Parathyroid adenoma (tissue), 2 donors: ENCODE data around the gene HLA-DMA.
A peak's percentile ranks its signal among the peaks of the same experiment; 100 is the strongest.

ENCODE experiments used
- H2AFZ ChIP-seq: fragments of 300-600 bp; sonication (generic); one replicate; pipeline ENCODE4 v1.7.0; 2017; ENCODE audit warnings: antibody characterized with exemption, mild to moderate bottlenecking
- H3K27ac ChIP-seq: fragments of 300-600 bp; sonication (generic); one replicate; pipeline ENCODE4 v1.7.0; 2017
- H3K27me3 ChIP-seq: fragments of 300-600 bp; sonication (generic); one replicate; pipeline ENCODE4 v1.7.0; 2017; ENCODE audit warnings: low read length; ENCODE audit not compliant: control insufficient read depth, insufficient read depth
- H3K36me3 ChIP-seq: fragments of 300-600 bp; sonication (generic); one replicate; pipeline ENCODE4 v1.7.0; 2017; ENCODE audit warnings: low read length; ENCODE audit not compliant: control insufficient read depth, insufficient read depth
- H3K4me1 ChIP-seq: fragments of 300-600 bp; sonication (generic); one replicate; pipeline ENCODE4 v1.7.0; 2017; ENCODE audit warnings: control low read depth
- H3K4me2 ChIP-seq: fragments of 300-600 bp; sonication (generic); one replicate; pipeline ENCODE4 v1.7.0; 2017; ENCODE audit warnings: low read length
- H3K4me3 ChIP-seq: fragments of 300-600 bp; sonication (generic); one replicate; pipeline ENCODE4 v1.7.0; 2017; ENCODE audit warnings: low read depth, low read length
- H3K79me2 ChIP-seq: fragments of 300-600 bp; sonication (generic); one replicate; pipeline ENCODE4 v1.7.0; 2017; ENCODE audit warnings: control low read depth
- H3K9ac ChIP-seq: fragments of 300-600 bp; sonication (generic); one replicate; pipeline ENCODE4 v1.7.0; 2017; ENCODE audit warnings: mild to moderate bottlenecking
- H3K9me3 ChIP-seq: fragments of 300-600 bp; sonication (generic); one replicate; pipeline ENCODE4 v1.7.0; 2017; ENCODE audit warnings: low read length; ENCODE audit not compliant: control insufficient read depth
- TF ChIP-seq, protein P1 (sequence below): fragments of 300-600 bp; sonication (generic); IDR thresholded peaks from one replicate; pipeline ENCODE4 v1.7.0; 2017; ENCODE audit warnings: antibody characterized with exemption, mild to moderate bottlenecking
- donor health status: primary hyperparathyroidism.

The HLA-DMA gene

DNA sequence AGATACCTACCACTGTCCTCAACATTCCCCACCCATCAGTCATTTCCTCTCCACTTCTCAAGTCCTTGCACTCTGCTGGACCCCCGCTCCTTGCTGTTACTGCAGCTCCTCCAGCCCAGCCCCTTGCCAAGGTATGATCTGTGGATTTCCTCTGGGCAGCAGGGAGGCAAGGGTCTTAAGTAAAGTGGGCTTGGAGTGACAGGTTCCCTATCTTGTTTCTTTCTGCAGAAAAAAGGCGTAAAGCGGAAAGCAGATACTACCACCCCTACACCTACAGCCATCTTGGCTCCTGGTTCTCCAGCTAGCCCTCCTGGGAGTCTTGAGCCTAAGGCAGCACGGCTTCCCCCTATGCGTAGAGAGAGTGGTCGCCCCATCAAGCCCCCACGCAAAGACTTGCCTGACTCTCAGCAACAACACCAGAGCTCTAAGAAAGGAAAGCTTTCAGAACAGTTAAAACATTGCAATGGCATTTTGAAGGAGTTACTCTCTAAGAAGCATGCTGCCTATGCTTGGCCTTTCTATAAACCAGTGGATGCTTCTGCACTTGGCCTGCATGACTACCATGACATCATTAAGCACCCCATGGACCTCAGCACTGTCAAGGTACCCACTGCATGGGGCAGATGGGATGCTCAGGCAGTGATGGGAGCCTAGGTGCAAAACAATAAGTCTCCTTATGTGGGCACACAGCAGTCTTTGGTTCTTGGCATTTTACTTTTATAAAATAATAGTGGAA, 23.6 kb upstream of the HLA-DMA start:
- H3K36me3 ChIP-seq: peaks cover 2% of the 10 kb centered on the region
- no peak overlapping the region for H2AFZ ChIP-seq
- no peak overlapping the region for H3K9ac ChIP-seq
- H3K27ac ChIP-seq: no peak overlapping the region
- no peak overlapping the region for H3K4me3 ChIP-seq
- TF ChIP-seq, protein P1, sequence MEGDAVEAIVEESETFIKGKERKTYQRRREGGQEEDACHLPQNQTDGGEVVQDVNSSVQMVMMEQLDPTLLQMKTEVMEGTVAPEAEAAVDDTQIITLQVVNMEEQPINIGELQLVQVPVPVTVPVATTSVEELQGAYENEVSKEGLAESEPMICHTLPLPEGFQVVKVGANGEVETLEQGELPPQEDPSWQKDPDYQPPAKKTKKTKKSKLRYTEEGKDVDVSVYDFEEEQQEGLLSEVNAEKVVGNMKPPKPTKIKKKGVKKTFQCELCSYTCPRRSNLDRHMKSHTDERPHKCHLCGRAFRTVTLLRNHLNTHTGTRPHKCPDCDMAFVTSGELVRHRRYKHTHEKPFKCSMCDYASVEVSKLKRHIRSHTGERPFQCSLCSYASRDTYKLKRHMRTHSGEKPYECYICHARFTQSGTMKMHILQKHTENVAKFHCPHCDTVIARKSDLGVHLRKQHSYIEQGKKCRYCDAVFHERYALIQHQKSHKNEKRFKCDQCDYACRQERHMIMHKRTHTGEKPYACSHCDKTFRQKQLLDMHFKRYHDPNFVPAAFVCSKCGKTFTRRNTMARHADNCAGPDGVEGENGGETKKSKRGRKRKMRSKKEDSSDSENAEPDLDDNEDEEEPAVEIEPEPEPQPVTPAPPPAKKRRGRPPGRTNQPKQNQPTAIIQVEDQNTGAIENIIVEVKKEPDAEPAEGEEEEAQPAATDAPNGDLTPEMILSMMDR: no peak
- peaks cover 15% of the 10 kb centered on the region for H3K4me1 ChIP-seq
- H3K27me3 ChIP-seq: no peaks in the 10 kb centered on the region
- H3K4me2 ChIP-seq: no peak overlapping the region
- peaks cover 35% of the 10 kb centered on the region for H3K79me2 ChIP-seq
- no peaks in the 10 kb centered on the region for H3K9me3 ChIP-seq

DNA sequence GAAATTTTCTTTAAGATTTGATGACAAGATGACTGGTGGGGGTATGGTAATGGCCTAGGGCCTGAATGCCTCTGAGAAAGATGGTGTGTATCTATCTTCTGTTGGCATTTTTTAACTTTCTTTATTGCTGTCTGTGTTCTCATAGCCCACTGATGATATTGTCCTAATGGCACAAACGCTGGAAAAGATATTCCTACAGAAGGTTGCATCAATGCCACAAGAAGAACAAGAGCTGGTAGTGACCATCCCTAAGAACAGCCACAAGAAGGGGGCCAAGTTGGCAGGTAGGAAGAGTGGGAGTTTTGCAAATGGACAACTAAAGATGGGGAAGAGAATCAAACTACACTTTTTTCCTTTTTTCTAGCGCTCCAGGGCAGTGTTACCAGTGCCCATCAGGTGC, 23.0 kb upstream of the HLA-DMA start:
- no peak overlapping the region for H3K27ac ChIP-seq

DNA sequence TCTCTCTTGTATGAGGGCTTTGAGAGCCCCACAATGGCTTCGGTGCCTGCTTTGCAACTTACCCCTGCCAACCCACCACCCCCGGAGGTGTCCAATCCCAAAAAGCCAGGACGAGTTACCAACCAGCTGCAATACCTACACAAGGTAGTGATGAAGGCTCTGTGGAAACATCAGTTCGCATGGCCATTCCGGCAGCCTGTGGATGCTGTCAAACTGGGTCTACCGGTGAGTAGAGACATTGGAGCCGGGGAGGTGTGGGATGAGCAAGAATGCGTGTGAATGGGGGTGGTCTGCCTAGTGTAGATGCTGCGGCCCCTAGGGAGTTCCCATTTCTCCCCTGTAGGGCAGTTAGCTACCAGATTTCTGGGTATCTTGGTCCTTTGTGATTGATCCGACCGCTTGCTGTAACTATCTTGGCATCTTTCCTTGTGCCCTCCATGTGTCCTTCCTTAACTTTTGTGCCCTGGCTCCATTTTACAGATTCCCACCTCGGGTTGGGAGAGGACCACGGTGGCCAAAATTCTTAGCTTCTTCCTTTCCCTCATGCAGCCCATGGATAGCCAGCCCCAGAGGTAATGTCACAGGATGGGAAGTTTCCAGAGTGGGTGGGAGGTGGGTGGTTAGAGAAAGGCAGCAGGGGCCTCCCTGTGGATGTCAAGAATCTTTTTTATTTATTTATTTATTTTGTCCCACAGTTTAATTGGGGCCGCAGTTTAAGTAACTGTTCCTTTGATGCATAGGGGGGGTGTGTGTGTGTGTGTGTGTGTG, 21.8 kb upstream of the HLA-DMA start:
- H3K27ac ChIP-seq: no peak overlapping the region
- no peaks in the 10 kb centered on the region for H3K36me3 ChIP-seq
- no peak overlapping the region for H2AFZ ChIP-seq
- H3K4me2 ChIP-seq: peak overlapping the region; percentile 100
- TF ChIP-seq, protein P1: no peak
- peaks cover 15% of the 10 kb centered on the region for H3K4me1 ChIP-seq
- no peaks in the 10 kb centered on the region for H3K9me3 ChIP-seq
- peaks cover 35% of the 10 kb centered on the region for H3K79me2 ChIP-seq
- H3K4me3 ChIP-seq: peak overlapping the region; percentile 99
- peak overlapping the region; percentile 39 for H3K9ac ChIP-seq
- H3K27me3 ChIP-seq: no peaks in the 10 kb centered on the region

More for the DNA sequence above, 23.0 kb upstream of the HLA-DMA start:
- Histone ChIP-seq H3K79me2 (peaks cover 35% of the 10 kb centered on the region), H3K27me3 (no peaks in the 10 kb centered on the region), H3K4me1 (peaks cover 15% of the 10 kb centered on the region), H3K4me2 (no peak overlapping the region), H3K9me3 (no peaks in the 10 kb centered on the region), H3K4me3 (no peak overlapping the region), H3K9ac (no peak overlapping the region), H3K36me3 (no peaks in the 10 kb centered on the region), H2AFZ (no peak overlapping the region)
- TF ChIP-seq, protein P1: no peak

DNA sequence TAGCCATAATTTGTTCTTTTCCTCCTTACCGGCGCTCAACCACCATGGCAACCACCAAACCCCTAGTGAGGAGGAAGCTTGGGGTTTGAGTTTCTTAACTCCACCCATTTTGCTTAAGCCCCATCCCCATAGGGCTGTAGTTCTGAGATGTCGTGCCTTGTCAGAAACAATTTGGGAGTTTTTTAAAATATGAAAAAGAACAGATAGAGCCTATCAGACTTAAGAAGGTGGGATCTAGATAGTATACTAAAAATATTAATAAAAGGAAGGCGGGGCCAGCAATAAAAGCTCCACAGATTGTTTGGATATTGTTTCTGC, 21.1 kb upstream of the HLA-DMA start:
- peak overlapping the region; percentile 97 for H3K27ac ChIP-seq
- no peak overlapping the region for H3K9ac ChIP-seq
- TF ChIP-seq, protein P1: no peak
- peaks cover 36% of the 10 kb centered on the region for H3K79me2 ChIP-seq
- no peaks in the 10 kb centered on the region for H3K9me3 ChIP-seq
- peak overlapping the region; percentile 99 for H3K4me3 ChIP-seq
- peaks cover 15% of the 10 kb centered on the region for H3K4me1 ChIP-seq
- H3K36me3 ChIP-seq: no peaks in the 10 kb centered on the region
- H2AFZ ChIP-seq: no peak overlapping the region
- H3K27me3 ChIP-seq: no peaks in the 10 kb centered on the region
- peak overlapping the region; percentile 100 for H3K4me2 ChIP-seq
